MM.1S (cell line): Measurements from ENCODE around the gene FTHL17.

Experiments
- CTCF ChIP-seq: fragments of 300-600 bp; sonication (generic); IDR thresholded peaks from 2 replicates; pipeline ENCODE4 v1.5.1; 2016; ENCODE audit warnings: antibody characterized with exemption, low read length, mixed read lengths
- EZH2phosphoT487 ChIP-seq: fragments of 300-600 bp; sonication (generic); IDR thresholded peaks from 2 replicates; pipeline ENCODE4 v1.6.1; 2018; ENCODE audit warnings: antibody characterized with exemption, low read length

GRCh38 chrX:31036895-31037294 is 34.9 kb downstream of the FTHL17 start:
- peak; percentile 62 for TF ChIP-seq CTCF
- TF ChIP-seq EZH2phosphoT487, result no peak
